Activated CD4-positive, alpha-beta memory T cell treated with anti-CD3 and anti-CD28 coated beads, Interleukin-2, amount 10 ng/mL, durations not matched to agents 7 days and 5 days (primary cell): ENCODE measurements around the gene ZBTB22. TPM values are rescaled to one million over a fixed set of nuclear protein-coding genes. Genes with fewer than 3 reads are reported as not detected.

Experiments
- CTCF ChIA-PET: fragments of 350-600 bp; sonication (Branson Sonifier 250); formaldehyde crosslinking; loops from one replicate; lab custom pipeline; 2021; ENCODE audit warnings: antibody characterized with exemption, inconsistent platforms; lab: Charles Lee
- POLR2A ChIA-PET: fragments of 350-600 bp; sonication (Branson Sonifier 250); formaldehyde crosslinking; loops from one replicate; lab custom pipeline; 2021; ENCODE audit warnings: antibody characterized with exemption; lab: Charles Lee
- DNase-seq: peaks from one replicate; pipeline ENCODE4 v3.0.0-alpha.2; 2020
- H3K27ac Mint-ChIP-seq: one replicate; pipeline ENCODE4 v1.8.0; 2021; ENCODE audit warnings: mild to moderate bottlenecking, mixed read lengths
- H3K27me3 Mint-ChIP-seq: one replicate; pipeline ENCODE4 v1.8.0; 2021; ENCODE audit warnings: mixed read lengths
- H3K36me3 Mint-ChIP-seq: one replicate; pipeline ENCODE4 v1.8.0; 2021; ENCODE audit warnings: low read depth, mixed read lengths
- H3K4me1 Mint-ChIP-seq: one replicate; pipeline ENCODE4 v1.8.0; 2021; ENCODE audit warnings: mixed read lengths
- H3K4me3 Mint-ChIP-seq: one replicate; pipeline ENCODE4 v1.8.0; 2021; ENCODE audit warnings: mild to moderate bottlenecking, mixed read lengths
- H3K9me3 Mint-ChIP-seq: one replicate; pipeline ENCODE4 v1.8.0; 2021; ENCODE audit warnings: mixed read lengths
- total RNA-seq, 2 experiments: library from RNA; stranded (reverse); gene quantifications; one replicate each; pipeline ENCODE4 v1.2.3, GENCODE V29; 2021

The ZBTB22 gene
- total RNA-seq, 2 experiments from 2014 or later = 16.5 to 18.0 TPM

- ChIA-PET CTCF (interaction anchor here (1.6 to 3.1 kb wide), 3 partner anchors 14 to 102 kb away, joined by 3 to 26 read pairs (median 16); partner anchors contain the start of gene RGL2), POLR2A (interaction anchor here (0.8 to 5.0 kb wide), 17 partner anchors 13 to 380 kb away, joined by 3 to 71 read pairs (median 4); partner anchors contain the start of genes B3GALT4, HLA-DPA1, PFDN6 and RGL2)
- H3K27ac Mint-ChIP-seq = peak overlapping the region; percentile 91
- H3K4me3 Mint-ChIP-seq = peak overlapping the region; percentile 87
- H3K36me3 Mint-ChIP-seq = peaks cover 60% of the 10 kb centered on the region
- no peaks in the 10 kb centered on the region for H3K9me3 Mint-ChIP-seq
- no peaks in the 10 kb centered on the region for H3K27me3 Mint-ChIP-seq
- H3K4me1 Mint-ChIP-seq = peaks cover 65% of the 10 kb centered on the region
- DNase-seq = peak; percentile 46
Measured at GRCh38 chr6:33313105-33313708, 4.3 kb downstream of the ZBTB22 start.

GRCh38 chr6:33312361-33313104 is 5.0 kb downstream of the ZBTB22 start:
- Mint-ChIP-seq H3K27me3 (no peaks in the 10 kb centered on the region), H3K9me3 (no peaks in the 10 kb centered on the region), H3K4me1 (peaks cover 63% of the 10 kb centered on the region), H3K27ac (peak overlapping the region; percentile 91), H3K4me3 (peak overlapping the region; percentile 87), H3K36me3 (peaks cover 59% of the 10 kb centered on the region)
- ChIA-PET CTCF (interaction anchor here (0.6 to 3.1 kb wide), 7 partner anchors 11 to 250 kb away, joined by 3 to 26 read pairs (median 5); partner anchors contain the start of genes B3GALT4 and RGL2), POLR2A (interaction anchor here (0.8 to 5.0 kb wide), 19 partner anchors 13 to 380 kb away, joined by 3 to 71 read pairs (median 4); partner anchors contain the start of genes B3GALT4, HLA-DPA1, PFDN6 and RGL2)
- DNase-seq = peak; percentile 87

- peaks cover 40% of the 10 kb centered on the region for H3K4me1 Mint-ChIP-seq
- no peak overlapping the region for H3K27ac Mint-ChIP-seq
- H3K36me3 Mint-ChIP-seq = peaks cover 63% of the 10 kb centered on the region
- ChIA-PET CTCF (interaction anchor here (0.7 kb wide), 1 partner anchor 339 kb away, joined by 3 read pairs; no protein-coding TSS in a partner anchor), POLR2A (interaction anchor here (2.2 kb wide), 1 partner anchor 35 kb away, joined by 5 read pairs; the partner anchor contains the start of genes RPS18 and VPS52)
- H3K27me3 Mint-ChIP-seq = no peaks in the 10 kb centered on the region
- H3K4me3 Mint-ChIP-seq = no peak overlapping the region
- H3K9me3 Mint-ChIP-seq = no peaks in the 10 kb centered on the region
- no peak for DNase-seq
Measured at GRCh38 chr6:33306356-33306755, 11.2 kb downstream of the ZBTB22 start.

GRCh38 chr6:33305052-33305451 is 12.5 kb downstream of the ZBTB22 start:
- DNase-seq = no peak
- CTCF ChIA-PET = no interaction called here
- peaks cover 63% of the 10 kb centered on the region for H3K36me3 Mint-ChIP-seq
- no peaks in the 10 kb centered on the region for H3K9me3 Mint-ChIP-seq
- POLR2A ChIA-PET = interaction anchor here (1.8 kb wide), 1 partner anchor 16 kb away, joined by 6 read pairs; the partner anchor contains the start of genes PFDN6 and WDR46
- H3K27me3 Mint-ChIP-seq = no peaks in the 10 kb centered on the region
- no peak overlapping the region for H3K27ac Mint-ChIP-seq
- H3K4me3 Mint-ChIP-seq = no peak overlapping the region
- H3K4me1 Mint-ChIP-seq = peaks cover 43% of the 10 kb centered on the region

- H3K4me3 Mint-ChIP-seq = no peak overlapping the region
- no peaks in the 10 kb centered on the region for H3K27me3 Mint-ChIP-seq
- H3K4me1 Mint-ChIP-seq = peaks cover 51% of the 10 kb centered on the region
- H3K36me3 Mint-ChIP-seq = peaks cover 72% of the 10 kb centered on the region
- no peak overlapping the region for H3K27ac Mint-ChIP-seq
- DNase-seq = no peak
- POLR2A ChIA-PET = interaction anchor here (1.8 kb wide), 1 partner anchor 15 kb away, joined by 6 read pairs; the partner anchor contains the start of genes PFDN6 and WDR46
- no peaks in the 10 kb centered on the region for H3K9me3 Mint-ChIP-seq
- CTCF ChIA-PET = no interaction called here
Measured at GRCh38 chr6:33304216-33304615, 13.3 kb downstream of the ZBTB22 start.

GRCh38 chr6:33301877-33302276 is 15.7 kb downstream of the ZBTB22 start:
- H3K36me3 Mint-ChIP-seq = peaks cover 58% of the 10 kb centered on the region
- no peak overlapping the region for H3K27ac Mint-ChIP-seq
- H3K4me1 Mint-ChIP-seq = peaks cover 46% of the 10 kb centered on the region
- POLR2A ChIA-PET = interaction anchor here (1.6 to 6.0 kb wide), 4 partner anchors 10 to 30 kb away, joined by 4 to 71 read pairs (median 24); partner anchors contain the start of genes PFDN6, RPS18, TAPBP and VPS52
- no peaks in the 10 kb centered on the region for H3K27me3 Mint-ChIP-seq
- no peak for DNase-seq
- H3K4me3 Mint-ChIP-seq = no peak overlapping the region
- CTCF ChIA-PET = interaction anchor here (1.0 to 1.5 kb wide), 3 partner anchors 10 to 103 kb away, joined by 4 to 6 read pairs (median 5); no protein-coding TSS in a partner anchor
- no peaks in the 10 kb centered on the region for H3K9me3 Mint-ChIP-seq

GRCh38 chr6:33299237-33299944 is 18.2 kb downstream of the ZBTB22 start:
- Mint-ChIP-seq H3K4me3 (peak overlapping the region; percentile 95), H3K4me1 (peaks cover 41% of the 10 kb centered on the region), H3K9me3 (no peaks in the 10 kb centered on the region), H3K27me3 (no peaks in the 10 kb centered on the region), H3K27ac (peak overlapping the region; percentile 100), H3K36me3 (peaks cover 47% of the 10 kb centered on the region)
- DNase-seq = peak; percentile 94
- ChIA-PET CTCF (interaction anchor here (0.7 to 3.3 kb wide), 18 partner anchors 8 to 308 kb away, joined by 3 to 29 read pairs (median 4); partner anchors contain the start of genes B3GALT4, PFDN6, RPS18 and TAPBP), POLR2A (interaction anchor here (0.7 to 14.3 kb wide), 24 partner anchors 9 to 370 kb away, joined by 3 to 234 read pairs (median 4); partner anchors contain the start of genes B3GALT4, PFDN6, RPS18 and RXRB)

GRCh38 chr6:33298773-33299236 is 18.7 kb downstream of the ZBTB22 start, which contains the start of gene RGL2:
TSS of gene RGL2 (minus strand) at chr6:33298942. CDS start at chr6:33298610, 332 bp downstream.
- Mint-ChIP-seq H3K27ac (peak within 1 kb of the TSS; percentile 100), H3K4me3 (peak within 1 kb of the TSS; percentile 95), H3K4me1 (peaks cover 40% of the 10 kb centered on the region), H3K27me3 (no peaks in the 10 kb centered on the region), H3K36me3 (peaks cover 46% of the 10 kb centered on the region), H3K9me3 (no peaks in the 10 kb centered on the region)
- CTCF ChIA-PET = interaction anchor here (0.7 to 3.3 kb wide), 16 partner anchors 9 to 309 kb away, joined by 3 to 29 read pairs (median 4); partner anchors contain the start of genes B3GALT4, PFDN6, RPS18 and TAPBP
- DNase-seq = peak; percentile 75
- POLR2A ChIA-PET = interaction anchor here (0.7 to 14.3 kb wide), 16 partner anchors 9 to 371 kb away, joined by 3 to 234 read pairs (median 4); partner anchors contain the start of genes B3GALT4, PFDN6, RPS18 and TAPBP

- Mint-ChIP-seq H3K36me3 (peaks cover 40% of the 10 kb centered on the region), H3K9me3 (no peaks in the 10 kb centered on the region), H3K27me3 (no peaks in the 10 kb centered on the region), H3K27ac (peak overlapping the region; percentile 100), H3K4me1 (peaks cover 37% of the 10 kb centered on the region), H3K4me3 (peak overlapping the region; percentile 95)
- ChIA-PET POLR2A (interaction anchor here (1.2 to 14.3 kb wide), 10 partner anchors 9 to 327 kb away, joined by 3 to 234 read pairs (median 22); partner anchors contain the start of genes B3GALT4, PFDN6, RPS18 and TAPBP), CTCF (interaction anchor here (1.2 to 3.3 kb wide), 6 partner anchors 9 to 101 kb away, joined by 3 to 29 read pairs (median 10); partner anchors contain the start of genes B3GALT4, PFDN6, TAPBP and WDR46)
- peak; percentile 74 for DNase-seq
Measured at GRCh38 chr6:33297956-33298772, 19.4 kb downstream of the ZBTB22 start.

- ChIA-PET POLR2A (interaction anchor here (2.7 to 14.3 kb wide), 5 partner anchors 8 to 47 kb away, joined by 12 to 234 read pairs (median 41); partner anchors contain the start of genes B3GALT4, PFDN6, RPS18 and TAPBP), CTCF (interaction anchor here (1.8 to 3.3 kb wide), 2 partner anchors 8 to 20 kb away, joined by 5 to 29 read pairs; partner anchors contain the start of genes B3GALT4, PFDN6 and WDR46)
- Mint-ChIP-seq H3K27ac (no peak overlapping the region), H3K9me3 (no peaks in the 10 kb centered on the region), H3K27me3 (no peaks in the 10 kb centered on the region), H3K36me3 (peaks cover 42% of the 10 kb centered on the region), H3K4me3 (peak overlapping the region; percentile 95), H3K4me1 (peaks cover 38% of the 10 kb centered on the region)
- DNase-seq = no peak
Measured at GRCh38 chr6:33297406-33297955, 20.1 kb downstream of the ZBTB22 start.
